TTC549 (cell line): ENCODE measurements around the gene FASN.

Source experiments
- FAIRE-seq: peaks from 2 replicates; lab custom pipeline; 2012; peaks lifted over from hg19 to GRCh38; lab: Jason Lieb, UNC

The FASN gene

DNA sequence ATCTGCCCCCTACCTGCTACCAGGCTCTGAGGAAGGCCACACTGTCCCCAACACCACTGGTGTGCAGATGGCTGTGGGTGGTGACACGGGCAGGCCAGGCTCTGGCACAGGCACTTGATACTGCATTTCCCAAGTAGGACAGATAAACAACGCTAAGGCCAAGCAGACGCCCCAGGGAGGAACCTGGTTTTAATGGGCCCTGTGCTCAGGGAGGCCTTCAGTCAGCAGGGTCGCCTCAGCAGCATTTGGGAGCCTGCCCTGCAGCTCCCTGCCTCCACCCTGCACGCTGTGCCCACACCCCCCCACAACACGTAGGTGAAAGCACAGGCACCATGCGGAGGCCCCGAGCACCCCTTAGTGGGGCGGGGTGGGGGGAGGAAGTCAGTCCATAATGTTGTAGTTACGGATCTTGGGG, 3.3 kb upstream of the FASN start:
- no peak for FAIRE-seq

DNA sequence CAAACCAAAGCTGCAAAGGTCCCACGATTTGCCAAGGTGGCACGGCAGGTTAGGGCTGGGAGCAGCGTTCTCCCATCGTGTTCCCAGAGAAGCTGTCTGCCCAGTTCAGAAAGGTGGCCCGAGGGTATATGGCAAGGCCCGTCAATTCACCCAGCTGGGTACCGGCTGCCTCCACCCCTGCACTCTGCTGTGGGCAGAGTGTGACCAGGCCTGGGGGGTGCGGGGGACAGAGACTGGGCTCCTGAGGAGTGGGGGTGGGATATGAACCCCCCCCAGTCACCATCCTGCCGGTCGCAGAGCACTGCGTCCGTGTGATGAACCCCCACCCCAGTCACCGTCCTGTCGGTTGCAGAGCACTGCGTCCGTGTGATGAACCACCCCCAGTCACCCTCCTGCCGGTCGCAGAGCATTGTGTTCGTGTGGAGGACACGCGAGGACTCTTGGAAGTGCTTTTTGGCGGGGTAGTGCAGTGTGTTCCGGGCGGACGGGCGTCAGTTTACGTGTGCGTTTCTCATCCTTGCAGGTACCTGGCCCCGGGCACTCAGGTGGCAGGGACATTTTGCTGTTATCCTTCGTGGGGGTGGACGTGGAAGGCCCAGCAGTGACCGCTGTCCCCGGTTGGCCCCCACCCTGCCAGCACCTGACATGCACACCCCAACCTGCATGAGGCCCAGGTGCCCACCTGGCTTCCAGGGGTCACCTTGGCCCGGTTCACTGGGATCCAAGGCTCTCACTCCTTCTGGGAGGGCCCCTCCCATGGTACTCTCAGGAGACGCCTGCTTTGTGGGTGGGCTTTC, 2.7 kb upstream of the FASN start:
- no peak for FAIRE-seq

- no peak for FAIRE-seq
These were observed 1.1 kb upstream of the FASN start for GRCh38 chr17:82098939-82099763.

GRCh38 chr17:82097919-82098168, 192 bp downstream of the FASN start:
- FAIRE-seq: no peak

DNA sequence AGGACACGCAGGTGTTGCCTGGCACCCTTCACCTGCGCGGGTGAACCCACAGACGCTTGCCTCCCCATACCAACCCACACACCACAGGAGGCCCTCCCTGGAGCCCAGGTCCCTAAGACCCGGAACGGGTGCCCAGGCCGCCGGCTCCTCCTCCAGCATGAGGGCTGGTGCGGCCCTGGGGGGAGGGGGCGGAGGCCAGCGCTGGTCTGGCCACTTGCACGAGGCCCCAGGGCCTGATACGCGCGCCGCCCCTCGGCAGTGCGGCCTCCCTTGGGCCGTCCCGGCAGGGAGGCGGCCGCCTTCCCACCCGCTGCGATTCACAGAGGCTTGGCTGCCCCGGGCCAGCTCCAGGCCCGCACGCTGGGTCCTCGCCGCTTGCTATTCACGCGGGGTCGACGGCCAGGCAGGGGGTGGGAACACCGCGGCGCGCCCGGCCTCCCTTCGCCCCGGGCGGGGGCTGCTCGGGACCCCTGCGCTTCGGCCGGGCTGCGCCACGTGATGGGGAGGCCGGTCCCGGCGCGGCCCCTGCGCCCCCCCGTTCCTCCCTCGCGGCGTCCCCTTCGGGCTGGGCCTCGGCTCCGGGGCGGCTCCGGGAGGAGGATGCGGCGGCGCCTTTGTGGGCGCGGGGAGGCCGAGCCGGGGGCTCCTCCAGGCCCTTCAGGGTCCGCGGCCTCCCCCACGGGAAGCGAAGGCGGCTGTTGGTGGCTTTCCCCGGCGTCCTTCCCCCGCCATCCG, 685 bp downstream of the FASN start:
- FAIRE-seq: no peak

DNA sequence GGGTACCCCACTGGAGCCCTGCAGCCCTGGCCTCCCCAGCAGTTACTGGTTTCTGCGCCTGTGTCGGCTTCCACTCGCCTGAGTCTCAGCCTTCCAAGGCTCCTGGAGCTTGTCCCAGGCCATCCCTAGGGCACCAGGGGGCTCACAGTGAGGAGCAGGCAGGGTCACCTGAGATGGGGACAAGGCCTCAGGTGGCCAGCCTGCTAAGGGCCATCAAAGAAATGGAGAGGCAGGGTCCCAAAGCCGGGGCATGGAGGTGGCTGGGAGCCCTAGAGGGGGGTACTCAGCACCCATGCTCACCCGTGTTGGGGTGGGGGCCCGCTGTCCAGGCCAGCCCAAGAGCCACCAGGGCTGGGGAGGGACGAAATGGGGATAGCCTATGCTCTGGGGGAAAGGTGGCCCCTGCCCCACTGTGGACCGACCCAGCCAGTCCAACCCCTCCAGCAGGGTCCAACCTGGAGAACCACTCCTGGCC, 1.3 kb downstream of the FASN start:
- FAIRE-seq: no peak

GRCh38 chr17:82095777-82096708, 2.0 kb downstream of the FASN start:
- FAIRE-seq: no peak

- FAIRE-seq: no peak
These were observed 2.9 kb downstream of the FASN start for GRCh38 chr17:82094931-82095776.

- FAIRE-seq: no peak
These were observed 4.9 kb downstream of the FASN start for GRCh38 chr17:82092995-82093751.

DNA sequence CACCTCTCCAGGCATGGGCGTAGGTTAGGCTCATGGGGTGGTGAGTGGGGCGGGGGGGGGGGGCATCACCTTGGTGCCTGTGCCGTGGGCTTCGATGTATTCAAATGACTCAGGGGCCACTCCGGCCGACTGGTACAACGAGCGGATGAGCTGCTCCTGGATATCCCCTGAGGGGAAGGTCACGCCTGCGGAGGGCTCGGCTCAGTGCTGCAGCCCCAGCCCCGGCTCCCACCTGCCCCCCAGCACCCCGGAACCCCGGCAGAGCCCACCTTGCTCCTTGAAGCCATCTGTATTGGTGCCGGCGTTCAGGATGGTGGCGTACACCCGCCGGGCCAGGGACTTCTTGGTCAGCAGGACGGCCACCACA, 5.4 kb downstream of the FASN start:
- FAIRE-seq: no peak

GRCh38 chr17:82092094-82092586, 5.9 kb downstream of the FASN start:
- no peak for FAIRE-seq

- no peak for FAIRE-seq
These were observed 6.6 kb downstream of the FASN start for GRCh38 chr17:82091264-82092066.

- FAIRE-seq: no peak
These were observed 7.3 kb downstream of the FASN start for GRCh38 chr17:82090549-82091263.

DNA sequence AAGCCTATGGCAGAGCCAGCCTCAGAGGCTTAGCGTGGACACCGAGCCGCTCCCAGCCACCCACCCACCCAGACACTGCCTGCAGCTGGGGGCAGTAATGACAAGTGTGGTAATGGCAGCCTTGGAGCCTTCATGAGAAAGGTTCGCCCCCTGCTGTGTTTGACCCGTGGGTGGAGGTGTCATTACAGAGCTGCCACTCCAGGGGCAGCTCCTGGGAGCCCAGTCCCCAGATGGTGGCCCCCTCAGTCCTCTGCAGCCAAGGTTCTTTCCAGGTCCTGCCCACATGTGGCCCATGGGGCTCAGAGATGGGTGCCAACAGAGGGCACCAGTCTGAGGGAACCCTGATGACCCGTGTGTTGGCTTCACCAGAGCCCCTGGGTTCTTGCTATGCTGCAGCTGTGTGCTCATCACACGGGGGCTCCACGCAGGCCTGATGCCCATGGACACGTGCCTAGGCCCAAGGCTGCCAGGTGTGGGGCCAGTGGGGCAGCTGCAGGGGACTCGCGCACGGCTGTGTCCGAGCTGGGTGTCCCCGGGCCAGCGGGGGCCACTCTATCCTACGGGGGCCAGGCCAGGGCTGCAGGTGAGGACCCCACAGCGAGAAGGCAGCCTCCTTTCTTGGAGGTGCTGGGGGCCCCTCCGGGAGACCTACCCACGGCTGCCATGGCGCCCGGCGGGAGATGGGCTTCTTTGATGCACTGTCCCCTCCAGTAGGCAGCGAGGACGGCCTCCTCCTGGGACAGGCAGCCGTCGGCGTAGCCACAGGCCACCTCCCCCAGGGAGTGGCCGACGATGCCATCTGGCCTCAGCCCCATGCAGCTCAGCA, 8.1 kb downstream of the FASN start:
- FAIRE-seq: no peak

GRCh38 chr17:82088838-82089722, 9.0 kb downstream of the FASN start:
- FAIRE-seq: no peak

- no peak for FAIRE-seq
These were observed 9.8 kb downstream of the FASN start for GRCh38 chr17:82087961-82088837.
